Left colon (tissue), 2 donors: ENCODE results near the gene SIL1. TPM values are rescaled to one million over a fixed set of nuclear protein-coding genes. Genes with fewer than 3 reads are reported as not detected.
A peak's percentile ranks its signal among the peaks of the same experiment; 100 is the strongest.
"Not testable (repeated sequence)": the region's sequence is repeated elsewhere in the genome, so short reads cannot be mapped to it uniquely, and the experiment has no call there.

Experiments
- ATAC-seq: fragments of 200-7000 bp; cut with Tn5 transposase; one replicate; pipeline ENCODE4 v1.9.1; 2020; ENCODE audit warnings: mild to moderate bottlenecking, moderate library complexity
- DNase-seq, 2 donors: peaks; one replicate each; pipeline ENCODE4 v3.0.0-alpha.2; 2020
- intact Hi-C, 2 donors: fragments of 100-400 bp; cut with DNase I in 1 of 2; cut with micrococcal nuclease in 1 of 2; formaldehyde crosslinking; loops; one replicate each; pipeline versions ENCODE4 v1.11.2 to v1.14.0; 2022; cut with DNase I, micrococcal nuclease
- total RNA-seq, 2 donors: library from RNA; stranded (reverse); fragmentation: NEBNext Ultra II Directional; extraction: Animal tissue kit (Norgen Biotek cat#: 25700); gene quantifications; one replicate each; pipeline ENCODE4 v1.2.1, GENCODE V29; 2021
- donor health status: DM: no; HTN: no; CAD: no.
- donor health status: DM: yes; HTN: yes; CAD: no.

SIL1 gene
- total RNA-seq, 2 donors from 2014 or later, result 29.9 to 33.0 TPM

- ATAC-seq (no peak), DNase-seq (no peak)
- intact Hi-C loops, result loop anchor here in 1 of 2 donors (5.0 kb wide), 1 partner anchor 169 kb away; no protein-coding TSS in a partner anchor
Observed at GRCh38 chr5:139092741-139093343, 105.3 kb downstream of the SIL1 start.

- intact Hi-C loops, result loop anchor here in 1 of 2 donors (5.0 kb wide), 1 partner anchor 171 kb away; no protein-coding TSS in a partner anchor
- no peak for DNase-seq
- ATAC-seq, result peak; percentile 96
Observed at GRCh38 chr5:139091439-139092156, 106.6 kb downstream of the SIL1 start.

DNA sequence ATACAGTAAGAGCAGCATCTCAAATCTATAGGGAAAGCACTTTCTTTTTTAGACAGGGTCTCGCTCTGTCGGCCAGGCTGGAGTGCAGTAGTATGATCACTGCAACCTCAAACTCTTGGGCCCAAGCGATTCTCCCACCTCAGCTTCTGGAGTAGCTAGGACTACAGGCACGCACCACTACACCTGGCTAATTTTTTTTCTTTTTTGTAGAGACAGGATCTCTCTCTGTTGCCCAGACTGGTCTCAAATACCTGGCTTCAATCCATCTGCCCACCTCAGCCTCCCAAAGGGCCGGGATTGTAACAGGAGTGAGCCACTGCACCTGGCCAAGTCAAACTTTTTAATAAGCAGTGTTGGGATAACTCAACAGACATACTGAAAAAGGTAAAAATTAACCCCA, 107.6 kb downstream of the SIL1 start:
- ATAC-seq, result no peak
- intact Hi-C loops, result loop anchor here in 1 of 2 donors (5.0 kb wide), 1 partner anchor 172 kb away; no protein-coding TSS in a partner anchor
- no peak for DNase-seq

GRCh38 chr5:139088024-139088423, 110.1 kb downstream of the SIL1 start:
- intact Hi-C loops, result no loop called here
- DNase-seq, result no peak
- ATAC-seq, result no peak

DNA sequence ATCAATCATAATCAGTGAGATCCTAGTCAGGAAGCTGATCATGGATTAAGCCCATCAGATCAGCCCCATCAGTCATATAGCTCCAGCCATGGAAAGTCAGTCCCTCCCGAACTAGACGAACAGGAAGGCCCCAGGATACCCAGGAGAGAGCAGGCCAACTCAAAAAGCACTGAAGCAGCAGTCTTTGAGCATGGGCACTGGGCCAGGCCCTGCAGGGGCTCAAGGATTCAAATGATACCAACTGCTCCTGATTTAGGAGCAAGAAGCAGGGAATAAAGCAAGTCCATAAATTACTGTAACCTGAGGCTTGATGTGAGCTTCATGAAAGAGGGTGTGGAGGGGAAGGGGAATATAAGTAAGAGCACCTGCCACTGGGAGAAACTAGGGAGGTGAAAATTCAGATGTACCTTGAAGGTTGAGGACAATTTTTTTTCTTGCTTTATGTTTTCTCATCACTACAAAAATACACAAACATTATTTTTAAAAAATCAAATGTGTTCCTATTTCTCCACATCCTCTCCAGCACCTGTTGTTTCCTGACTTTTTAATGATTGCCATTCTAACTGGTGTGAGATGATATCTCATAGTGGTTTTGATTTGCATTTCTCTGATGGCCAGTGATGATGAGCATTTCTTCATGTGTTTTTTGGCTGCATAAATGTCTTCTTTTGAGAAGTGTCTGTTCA, 115.2 kb downstream of the SIL1 start:
- DNase-seq (no peak), ATAC-seq (no peak)
- intact Hi-C loops, result no loop called here

DNA sequence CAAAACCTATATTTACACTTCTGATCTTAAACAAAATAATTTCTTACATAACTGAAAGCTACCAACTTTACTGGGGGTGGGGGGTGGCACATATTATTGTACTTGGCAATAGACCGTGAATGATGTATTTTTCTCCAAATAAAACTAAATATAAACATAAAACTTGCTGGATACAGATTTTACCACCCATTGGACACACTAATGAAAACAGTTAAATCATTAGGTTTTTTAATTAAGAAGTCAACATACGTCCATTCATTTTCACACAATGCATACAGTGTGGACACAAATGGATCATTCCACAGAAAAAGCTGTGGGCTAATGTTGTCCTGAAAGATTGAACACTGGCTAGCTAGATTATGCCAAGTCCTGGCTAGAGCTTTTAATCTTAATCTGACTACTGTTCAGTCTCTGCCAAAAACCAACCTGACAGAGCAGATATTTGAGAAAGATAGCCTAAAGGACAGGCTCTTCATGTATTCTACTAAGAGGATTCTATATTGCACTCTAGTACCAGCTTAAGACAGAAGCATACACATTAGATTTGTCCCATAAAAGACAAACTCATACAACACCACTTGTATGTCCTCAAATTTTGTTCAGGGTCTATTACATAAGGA, 118.1 kb downstream of the SIL1 start:
- DNase-seq (no peak), ATAC-seq (no peak)
- intact Hi-C loops, result no loop called here

DNA sequence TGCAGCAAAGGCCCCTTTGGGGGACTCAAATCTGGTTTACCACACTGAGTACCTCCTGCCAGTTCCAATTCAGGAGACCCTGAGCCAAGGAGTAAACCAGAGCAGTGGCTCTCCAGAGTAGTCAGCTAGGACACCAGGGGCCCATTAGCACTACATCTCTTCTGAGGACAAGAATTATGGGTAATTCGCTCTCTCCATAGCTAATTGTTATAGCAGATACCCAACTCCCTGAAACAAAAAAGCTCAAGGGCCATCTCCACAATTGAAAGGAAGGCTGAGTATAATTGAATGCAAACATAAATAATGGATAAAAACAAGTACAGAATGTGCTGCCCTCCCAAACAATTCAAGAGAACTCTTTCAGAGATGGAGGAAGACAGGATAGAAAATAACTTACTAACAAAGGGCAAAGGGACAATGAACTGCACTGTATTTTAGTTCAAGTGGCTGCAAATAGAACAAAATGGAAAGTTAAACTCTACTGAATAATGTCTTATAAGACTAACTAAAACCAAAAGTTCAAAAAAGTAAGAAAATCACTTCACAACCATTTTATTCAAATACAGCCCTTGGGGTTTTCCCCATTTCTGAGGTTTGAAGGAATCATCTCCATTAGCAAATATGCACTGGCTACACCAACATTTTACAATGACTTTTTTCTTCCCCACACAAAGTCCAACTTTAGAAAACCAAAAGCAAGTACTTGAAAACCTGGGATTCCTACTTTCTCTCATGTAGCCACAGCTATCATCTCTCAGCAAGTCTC, 118.8 kb downstream of the SIL1 start:
- DNase-seq (no peak), ATAC-seq (no peak)
- intact Hi-C loops, result no loop called here

DNA sequence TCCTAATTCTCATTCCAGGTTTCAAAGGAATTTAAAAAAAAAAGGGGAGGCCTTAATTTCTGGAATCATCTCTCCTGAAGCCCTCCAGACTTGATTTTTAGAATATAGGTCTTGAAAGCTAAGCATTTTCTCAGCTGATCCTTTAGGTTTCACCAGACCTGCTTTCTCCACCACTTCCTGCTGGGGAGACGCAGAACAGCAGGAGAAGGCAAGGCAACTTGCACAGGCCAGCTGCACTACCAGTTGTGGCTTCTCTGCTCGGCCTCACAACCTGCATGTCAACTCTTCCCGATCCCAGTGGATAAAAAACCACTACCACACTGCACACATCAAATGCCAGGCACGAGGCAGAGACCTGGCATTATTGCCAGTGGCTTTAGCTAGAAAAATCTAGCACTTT, 119.8 kb downstream of the SIL1 start:
- no peak for ATAC-seq
- no peak for DNase-seq
- intact Hi-C loops, result no loop called here

DNA sequence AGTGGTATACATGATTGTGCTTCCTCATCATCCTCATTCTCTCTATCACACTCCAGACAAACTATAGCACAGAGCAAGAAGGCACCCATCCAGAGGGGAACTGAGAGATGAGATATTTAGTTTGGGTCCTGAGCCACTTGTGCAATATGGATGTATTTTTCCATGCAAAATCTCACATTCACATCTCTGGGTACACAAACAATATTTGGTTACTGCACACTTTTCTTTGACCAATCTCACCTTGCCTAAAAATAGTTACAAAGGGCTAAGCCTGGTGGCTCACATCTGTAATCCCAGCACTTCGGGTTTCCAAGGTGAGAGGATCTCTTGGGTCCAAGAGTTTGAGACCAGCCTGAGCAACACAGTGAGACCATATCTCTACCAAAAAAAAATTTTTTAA, 120.3 kb downstream of the SIL1 start:
- intact Hi-C loops, result no loop called here
- no peak for ATAC-seq
- DNase-seq, result no peak

GRCh38 chr5:139076111-139076510, 122.1 kb downstream of the SIL1 start:
- DNase-seq, result no peak
- intact Hi-C loops, result no loop called here
- no peak for ATAC-seq

- DNase-seq (no peak), ATAC-seq (no peak)
- intact Hi-C loops, result no loop called here
Observed at GRCh38 chr5:139075066-139076050, 122.8 kb downstream of the SIL1 start.

- DNase-seq, intact Hi-C loops, ATAC-seq: not testable (repeated sequence)
Observed at GRCh38 chr5:139073956-139074355, 124.2 kb downstream of the SIL1 start.

GRCh38 chr5:139068494-139069151, 129.5 kb downstream of the SIL1 start:
- intact Hi-C loops, result no loop called here
- ATAC-seq, result no peak
- DNase-seq, result no peak

- intact Hi-C loops, result no loop called here
- no peak for DNase-seq
- ATAC-seq, result no peak
Observed at GRCh38 chr5:139068060-139068459, 130.1 kb downstream of the SIL1 start.

DNA sequence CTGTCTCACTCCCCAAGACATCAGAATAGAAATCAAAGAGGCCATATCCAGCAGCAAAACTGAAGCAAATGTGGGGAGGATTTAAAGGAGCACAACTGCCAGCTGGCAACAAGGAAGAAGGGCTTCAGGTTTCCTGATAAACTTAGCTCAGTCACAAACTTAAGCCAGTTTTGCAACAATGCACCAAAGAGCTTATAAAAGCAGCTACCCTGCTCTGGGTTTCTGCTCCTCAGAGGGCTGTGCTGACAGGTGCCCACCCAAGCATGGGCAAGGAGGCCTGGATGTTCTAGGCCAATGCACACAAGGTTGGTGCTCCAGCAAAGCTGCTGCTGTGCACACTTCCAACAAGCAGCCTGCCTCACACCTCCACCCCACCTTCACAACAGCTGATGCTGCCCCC, 132.9 kb downstream of the SIL1 start:
- no peak for ATAC-seq
- DNase-seq, result no peak
- intact Hi-C loops, result no loop called here

DNA sequence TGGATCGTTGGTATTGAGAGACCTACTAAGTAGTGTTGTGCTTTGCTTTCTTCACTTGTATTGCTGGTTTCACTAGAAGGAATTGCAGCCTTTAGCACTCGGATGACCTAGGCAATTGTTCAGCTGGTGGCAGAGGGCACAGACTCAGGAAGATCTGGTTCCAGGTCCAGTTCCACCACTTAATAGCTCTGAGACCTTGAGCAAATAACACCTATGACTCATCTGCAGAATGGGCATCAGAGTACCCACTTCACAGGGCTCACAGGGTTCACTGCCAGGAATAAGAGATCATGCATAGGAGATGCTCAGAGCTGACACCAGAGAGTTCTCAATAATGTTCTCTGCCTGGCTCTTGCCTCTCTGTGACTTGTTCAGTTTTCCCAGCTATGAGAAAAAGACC, 133.6 kb downstream of the SIL1 start:
- intact Hi-C loops, result no loop called here
- peak; percentile 42 for ATAC-seq
- DNase-seq, result no peak

DNA sequence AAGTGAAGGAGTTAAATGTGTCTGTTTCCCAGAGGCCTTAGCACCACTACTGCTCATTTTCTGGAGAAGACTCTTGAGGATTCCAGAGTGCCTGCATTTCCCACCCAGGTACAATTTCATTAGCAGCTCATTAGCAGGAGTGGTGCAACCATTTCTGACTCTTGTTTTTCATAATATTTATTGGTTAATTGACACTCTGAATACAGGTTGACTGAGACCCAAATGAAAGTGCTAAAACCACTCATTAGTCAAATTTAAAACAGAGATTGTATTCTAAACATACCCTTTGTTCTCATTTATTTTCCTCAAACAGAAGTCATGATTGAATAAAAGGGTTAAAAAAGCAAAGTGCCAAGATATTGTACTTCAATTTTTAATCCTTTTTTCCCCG, 134.5 kb downstream of the SIL1 start:
- DNase-seq (no peak), ATAC-seq (no peak)
- intact Hi-C loops, result no loop called here
